Muscle layer of duodenum (tissue), 2 donors: ENCODE measurements around the gene ITPKC.

ENCODE experiments used
- H3K27ac ChIP-seq: one replicate; pipeline ENCODE4 v1.7.0; 2013; ENCODE audit warnings: mild to moderate bottlenecking, low read length
- H3K27me3 ChIP-seq: one replicate; pipeline ENCODE4 v1.7.0; 2013; ENCODE audit warnings: low read depth, mild to moderate bottlenecking, control low read depth, low read length
- H3K36me3 ChIP-seq, 2 donors: one replicate each; pipeline ENCODE4 v1.7.0; 2013; ENCODE audit warnings: low read length in 2 of 2, control low read depth in 1 of 2, mild to moderate bottlenecking in 1 of 2; ENCODE audit not compliant: insufficient read depth in 2 of 2, control insufficient read depth in 1 of 2
- H3K4me1 ChIP-seq, 2 donors: one replicate each; pipeline ENCODE4 v1.7.0; 2013; ENCODE audit warnings: low read length in 2 of 2, mild to moderate bottlenecking in 2 of 2, control low read depth in 1 of 2, moderate library complexity in 1 of 2; ENCODE audit not compliant: insufficient read depth in 2 of 2, control insufficient read depth in 1 of 2
- H3K4me3 ChIP-seq, 2 donors: one replicate each; pipeline ENCODE4 v1.7.0; 2013; ENCODE audit warnings: low read length in 2 of 2, low read depth in 1 of 2, mild to moderate bottlenecking in 1 of 2
- H3K9me3 ChIP-seq, 2 donors: one replicate each; pipeline ENCODE4 v1.7.0; 2013; ENCODE audit warnings: low read length in 2 of 2, control low read depth in 1 of 2, mild to moderate bottlenecking in 1 of 2; ENCODE audit not compliant: control insufficient read depth in 1 of 2
- donor health status: healthy.

The ITPKC gene

DNA sequence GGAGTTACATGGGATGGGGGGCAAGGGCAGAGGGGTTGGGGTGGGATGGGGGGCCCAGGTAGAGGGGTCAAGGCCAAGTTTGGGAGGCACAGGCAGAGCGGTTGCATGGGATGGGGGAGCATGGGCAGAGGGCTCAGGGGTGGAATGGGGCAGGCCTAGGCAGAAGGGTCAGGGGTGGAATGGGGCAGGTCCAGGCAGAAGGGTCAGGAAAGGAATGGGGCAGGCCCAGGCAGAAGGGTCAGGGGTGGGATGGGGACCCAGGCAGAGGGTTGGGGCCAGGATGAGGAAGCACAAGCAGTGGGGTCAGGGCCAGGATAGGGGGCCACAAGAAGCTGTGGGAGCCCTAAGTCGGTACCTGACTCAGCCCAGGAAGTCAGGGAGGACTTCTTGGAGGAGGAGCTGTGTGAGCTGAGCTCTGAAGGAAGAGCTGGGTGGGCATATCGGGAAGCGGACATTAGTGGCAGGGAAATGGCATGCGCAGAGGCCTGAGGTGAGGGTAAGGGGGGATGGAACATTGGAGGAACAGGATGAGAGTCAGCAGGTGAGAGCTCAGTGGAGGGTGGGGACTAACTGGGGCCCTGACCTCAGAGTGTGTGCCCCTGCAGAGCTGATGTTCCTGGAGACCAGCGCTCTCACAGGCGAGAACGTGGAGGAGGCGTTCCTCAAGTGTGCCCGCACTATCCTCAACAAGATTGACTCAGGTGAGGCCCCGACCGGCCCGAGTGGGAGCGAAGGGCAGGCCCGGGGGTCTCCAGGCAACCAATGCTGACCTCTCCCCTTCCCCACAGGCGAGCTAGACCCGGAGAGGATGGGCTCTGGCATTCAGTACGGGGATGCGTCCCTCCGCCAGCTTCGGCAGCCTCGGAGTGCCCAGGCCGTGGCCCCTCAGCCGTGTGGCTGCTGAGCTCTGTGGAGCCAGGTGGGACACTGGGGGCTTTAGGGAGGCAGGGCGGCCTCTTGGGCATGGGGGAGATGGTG lies 69.4 kb downstream of the ITPKC start:
- no peaks in the 10 kb centered on the region for H3K27me3 ChIP-seq
- H3K4me3 ChIP-seq = no peak overlapping the region
- H3K27ac ChIP-seq = no peak overlapping the region
- H3K9me3 ChIP-seq = no peaks in the 10 kb centered on the region
- H3K4me1 ChIP-seq = no peaks in the 10 kb centered on the region
- peaks cover 6 to 28% of the 10 kb centered on the region in 2 donors for H3K36me3 ChIP-seq
